Panc1 (cell line): ENCODE measurements around the gene MICALL1. TPM values are rescaled to one million over a fixed set of nuclear protein-coding genes. Genes with fewer than 3 reads are reported as not detected.

Experiments
- ATAC-seq: fragments of 200-7000 bp; cut with Tn5 transposase; 2 replicates; pipeline ENCODE4 v1.9.1; 2020; ENCODE audit warnings: mild to moderate bottlenecking, moderate library complexity
- BruUV-seq: library from RNA; stranded (reverse); fragments of 400-500 nt; replicated peaks from 2 replicates; lab custom pipeline; 2021; lab: Mats Ljungman, UMichigan
- CTCF ChIA-PET: fragments of 300-600 bp; sonication (Branson Sonifier 250); formaldehyde crosslinking; loops from one replicate; lab custom pipeline; 2022; ENCODE audit warnings: antibody characterized with exemption; lab: Charles Lee
- POLR2A ChIA-PET: fragments of 300-600 bp; sonication (Branson Sonifier 250); formaldehyde crosslinking; loops from one replicate; lab custom pipeline; 2022; ENCODE audit warnings: antibody characterized with exemption; lab: Charles Lee
- DNase-seq: peaks from one replicate; pipeline ENCODE4 v3.0.0-alpha.2; 2010; ENCODE audit warnings: low read depth, low spot score
- H3K27ac ChIP-seq: 2 replicates; pipeline ENCODE4 v1.5.1; 2011; ENCODE audit warnings: mild to moderate bottlenecking, low read length, inconsistent platforms
- H3K27me3 ChIP-seq: fragments of 200-500 bp; sonication (Bioruptor generic); 2 replicates; pipeline ENCODE4 v1.6.0; 2014; ENCODE audit warnings: low read length, inconsistent platforms; ENCODE audit not compliant: control insufficient read depth, insufficient read depth
- H3K36me3 ChIP-seq: fragments of 200-500 bp; sonication (Bioruptor generic); 2 replicates; pipeline ENCODE4 v1.5.1; 2014; ENCODE audit warnings: inconsistent platforms, mild to moderate bottlenecking, low read length, moderate library complexity; ENCODE audit not compliant: control insufficient read depth, insufficient read depth
- H3K4me1 ChIP-seq: 2 replicates; pipeline ENCODE4 v1.5.1; 2011; ENCODE audit warnings: inconsistent platforms, mild to moderate bottlenecking, low read length, moderate library complexity; ENCODE audit not compliant: control insufficient read depth, insufficient read depth
- H3K4me3 ChIP-seq, 2 experiments: 2 replicates each; pipeline ENCODE4 v1.5.1; 2011 to 2012; ENCODE audit warnings: low read depth in 2 of 2, low read length in 2 of 2, mild to moderate bottlenecking in 2 of 2, inconsistent platforms in 1 of 2, moderate library complexity in 1 of 2
- H3K9me3 ChIP-seq: fragments of 200-500 bp; sonication (Bioruptor generic); 2 replicates; pipeline ENCODE4 v1.5.1; 2014; ENCODE audit warnings: low read depth, mild to moderate bottlenecking, inconsistent platforms, low read length, moderate library complexity; ENCODE audit not compliant: control insufficient read depth, insufficient read depth
- POLR2AphosphoS5 ChIP-seq: IDR thresholded peaks from 2 replicates; pipeline ENCODE4 v1.6.1; 2012; ENCODE audit warnings: mild to moderate bottlenecking, low read depth, low read length, moderate library complexity
- REST ChIP-seq, 2 experiments: IDR thresholded peaks; 2 replicates each; pipeline ENCODE4 v1.6.1; 2011 to 2012; ENCODE audit warnings: low read depth in 2 of 2, control low read depth in 1 of 2, low read length in 1 of 2, mild to moderate bottlenecking in 1 of 2, moderate library complexity in 1 of 2; ENCODE audit not compliant: insufficient read depth in 1 of 2
- SIN3A ChIP-seq: IDR thresholded peaks from 2 replicates; pipeline ENCODE4 v1.6.1; 2012; ENCODE audit warnings: low read depth, mild to moderate bottlenecking, low read length, moderate library complexity, borderline replicate concordance; ENCODE audit not compliant: insufficient read depth
- TCF7L2 ChIP-seq: IDR thresholded peaks from 2 replicates; pipeline ENCODE4 v1.6.1; 2011; ENCODE audit warnings: mild to moderate bottlenecking, low read depth, low read length, inconsistent platforms
- in situ Hi-C: cut with HindIII; loops from 2 replicates; pipeline ENCODE4 v1.10.0; 2016; ENCODE audit warnings: low sequenced_read_pairs, low pct_unique_long_range_greater_than_20kb
- intact Hi-C: fragments of 100-400 bp; cut with micrococcal nuclease; formaldehyde crosslinking; loops from one replicate; pipeline ENCODE4 v1.10.0; 2022; ENCODE audit not compliant: unreplicated experiment
- total RNA-seq: library from RNA; stranded (reverse); gene quantifications from one replicate; pipeline ENCODE4 v1.2.1, GENCODE V29; 2021; ENCODE audit not compliant: unreplicated experiment
- TF ChIP-seq, protein P1 (sequence below): fragments of 450-650 bp; IDR thresholded peaks from 2 replicates; pipeline ENCODE4 v1.5.1; 2017; ENCODE audit warnings: mild to moderate bottlenecking

MICALL1 gene
- total RNA-seq, 1 experiment from 2014 or later = 34.5 TPM

DNA sequence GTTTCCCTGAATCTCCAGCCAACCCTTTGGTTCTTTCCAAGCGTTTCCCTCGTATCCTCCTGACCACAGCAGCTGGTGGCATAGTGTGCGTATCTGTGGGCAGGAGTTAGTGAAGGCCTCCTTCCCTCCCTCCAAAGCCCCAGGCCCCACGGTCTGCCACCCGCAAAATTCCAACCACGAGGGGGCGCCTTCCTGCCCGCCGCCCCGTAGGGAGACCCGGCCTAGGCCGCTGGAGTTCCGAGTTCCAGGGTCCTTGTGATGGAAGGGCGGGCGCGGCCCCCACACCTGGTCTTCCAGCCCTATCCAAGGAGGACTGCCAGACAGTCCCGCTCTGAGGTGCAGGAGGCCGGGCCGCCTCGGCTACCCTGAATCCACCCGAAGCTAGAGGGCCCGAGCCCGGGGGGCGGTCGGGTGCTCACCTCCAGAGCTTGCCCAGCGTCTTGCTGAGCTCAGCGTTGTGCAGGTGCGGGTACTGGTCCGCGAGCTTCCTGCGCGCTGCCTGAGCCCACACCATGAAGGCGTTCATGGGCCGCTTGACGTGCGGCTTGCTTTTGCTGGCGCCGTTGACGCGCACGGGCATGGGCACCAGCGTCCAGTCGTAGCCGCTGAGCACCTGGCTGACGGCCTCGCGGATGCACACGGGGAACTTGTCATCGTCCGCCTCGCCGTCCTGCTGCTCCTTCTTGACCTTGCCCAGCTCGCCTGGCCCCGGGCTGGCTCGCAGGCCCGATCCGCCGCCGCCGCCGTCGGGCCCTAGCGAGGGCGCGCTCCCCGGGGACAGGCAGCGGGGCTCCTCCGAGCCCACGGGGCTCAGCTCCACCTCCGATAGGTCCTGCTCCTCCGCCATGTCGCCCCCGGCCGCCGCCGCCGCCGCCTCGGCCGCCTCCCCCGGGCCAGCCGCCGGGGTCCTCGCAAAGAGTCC, 77.1 kb downstream of the MICALL1 start:
- POLR2A ChIA-PET = no interaction called here

More for the DNA sequence above, 77.1 kb downstream of the MICALL1 start:
- intact Hi-C loops (no loop called here), in situ Hi-C loops (no loop called here)
- DNase-seq (no peak), ATAC-seq (no peak)
- Histone ChIP-seq H3K4me1 (no peaks in the 10 kb centered on the region), H3K27ac (no peak overlapping the region), H3K27me3 (no peaks in the 10 kb centered on the region), H3K9me3 (no peaks in the 10 kb centered on the region), H3K4me3 (no peak overlapping the region), H3K36me3 (no peaks in the 10 kb centered on the region)
- no TSS peak for BruUV-seq
- CTCF ChIA-PET = no interaction called here
- TF ChIP-seq REST (IDR thresholded peaks at IDR 0.05; ENCODE audit: insufficient read depth in 1 of 2, low read depth in 2 of 2, low read length in 1 of 2) = no peak
- no peak for TF ChIP-seq POLR2AphosphoS5
- TF ChIP-seq SIN3A = no peak
- no peak for TF ChIP-seq TCF7L2
- TF ChIP-seq, protein P1, sequence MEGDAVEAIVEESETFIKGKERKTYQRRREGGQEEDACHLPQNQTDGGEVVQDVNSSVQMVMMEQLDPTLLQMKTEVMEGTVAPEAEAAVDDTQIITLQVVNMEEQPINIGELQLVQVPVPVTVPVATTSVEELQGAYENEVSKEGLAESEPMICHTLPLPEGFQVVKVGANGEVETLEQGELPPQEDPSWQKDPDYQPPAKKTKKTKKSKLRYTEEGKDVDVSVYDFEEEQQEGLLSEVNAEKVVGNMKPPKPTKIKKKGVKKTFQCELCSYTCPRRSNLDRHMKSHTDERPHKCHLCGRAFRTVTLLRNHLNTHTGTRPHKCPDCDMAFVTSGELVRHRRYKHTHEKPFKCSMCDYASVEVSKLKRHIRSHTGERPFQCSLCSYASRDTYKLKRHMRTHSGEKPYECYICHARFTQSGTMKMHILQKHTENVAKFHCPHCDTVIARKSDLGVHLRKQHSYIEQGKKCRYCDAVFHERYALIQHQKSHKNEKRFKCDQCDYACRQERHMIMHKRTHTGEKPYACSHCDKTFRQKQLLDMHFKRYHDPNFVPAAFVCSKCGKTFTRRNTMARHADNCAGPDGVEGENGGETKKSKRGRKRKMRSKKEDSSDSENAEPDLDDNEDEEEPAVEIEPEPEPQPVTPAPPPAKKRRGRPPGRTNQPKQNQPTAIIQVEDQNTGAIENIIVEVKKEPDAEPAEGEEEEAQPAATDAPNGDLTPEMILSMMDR = no peak
